DND-41 (cell line): ENCODE measurements around the gene MS4A6E.

Experiments used
- ATAC-seq: fragments of 200-7000 bp; cut with Tn5 transposase; 3 replicates; pipeline ENCODE4 v1.9.1; 2021; ENCODE audit warnings: low read depth; ENCODE audit not compliant: insufficient read depth
- DNase-seq: peaks from one replicate; pipeline ENCODE4 v3.0.0-alpha.2; 2020
- H2AFZ ChIP-seq: 2 replicates; pipeline ENCODE4 v1.6.0; 2012; ENCODE audit warnings: low read depth, low read length
- H3K27ac ChIP-seq: 2 replicates; pipeline ENCODE4 v1.5.1; 2012; ENCODE audit warnings: low read length, inconsistent platforms
- H3K27me3 ChIP-seq: fragments of 200-600 bp; sonication (generic); 2 replicates; pipeline ENCODE4 v1.6.0; 2012; ENCODE audit warnings: low read length, mild to moderate bottlenecking, inconsistent platforms; ENCODE audit not compliant: insufficient read depth, poor library complexity
- H3K36me3 ChIP-seq: 2 replicates; pipeline ENCODE4 v1.5.1; 2012; ENCODE audit warnings: low read length, inconsistent platforms; ENCODE audit not compliant: insufficient read depth
- H3K4me1 ChIP-seq: 2 replicates; pipeline ENCODE4 v1.5.1; 2012; ENCODE audit warnings: mild to moderate bottlenecking, low read length; ENCODE audit not compliant: insufficient read depth
- H3K4me2 ChIP-seq: 2 replicates; pipeline ENCODE4 v1.6.0; 2012; ENCODE audit warnings: mild to moderate bottlenecking, moderate library complexity, low read length, inconsistent platforms; ENCODE audit not compliant: insufficient read depth
- H3K4me3 ChIP-seq, 2 experiments: fragments of 200-600 bp in 1 of 2; shearing (Covaris generic) in 1 of 2; 2 replicates each; pipeline ENCODE4 v1.5.1; 2012 to 2016; ENCODE audit warnings: inconsistent platforms in 2 of 2, low read length in 2 of 2, mild to moderate bottlenecking in 2 of 2, low read depth in 1 of 2, moderate library complexity in 1 of 2
- H3K79me2 ChIP-seq: 2 replicates; pipeline ENCODE4 v1.6.0; 2012; ENCODE audit warnings: low read length, inconsistent platforms; ENCODE audit not compliant: insufficient read depth
- H3K9ac ChIP-seq: 2 replicates; pipeline ENCODE4 v1.6.0; 2012; ENCODE audit warnings: low read depth, mild to moderate bottlenecking, inconsistent platforms, low read length, moderate library complexity
- H3K9me3 ChIP-seq: 2 replicates; pipeline ENCODE4 v1.5.1; 2012; ENCODE audit warnings: low read length, moderate library complexity, mild to moderate bottlenecking, inconsistent platforms; ENCODE audit not compliant: insufficient read depth, severe bottlenecking
- H4K20me1 ChIP-seq: 2 replicates; pipeline ENCODE4 v1.6.0; 2012; ENCODE audit warnings: low read length; ENCODE audit not compliant: insufficient read depth
- CTCF ChIP-seq: IDR thresholded peaks from 2 replicates; pipeline ENCODE4 v1.5.1; 2012; ENCODE audit warnings: borderline replicate concordance, low read length, moderate library complexity, mild to moderate bottlenecking; ENCODE audit not compliant: poor library complexity, severe bottlenecking; ENCODE audit errors: extremely low read depth
- EZH2 ChIP-seq: IDR thresholded peaks from 3 replicates; pipeline ENCODE4 v1.6.1; 2012; ENCODE audit warnings: borderline replicate concordance, low read depth, mild to moderate bottlenecking, moderate library complexity, low read length, inconsistent platforms; ENCODE audit not compliant: severe bottlenecking

Gene MS4A6E

GRCh38 chr11:60371386-60371785, 44.3 kb downstream of the MS4A6E start:
- Histone ChIP-seq H3K4me1 (peaks cover 10% of the 10 kb centered on the region), H3K27ac (no peak overlapping the region), H4K20me1 (no peaks in the 10 kb centered on the region), H3K9me3 (no peaks in the 10 kb centered on the region), H2AFZ (no peak overlapping the region), H3K9ac (no peak overlapping the region), H3K79me2 (no peaks in the 10 kb centered on the region), H3K36me3 (no peaks in the 10 kb centered on the region), H3K4me3 (no peak overlapping the region), H3K27me3 (no peaks in the 10 kb centered on the region), H3K4me2 (no peak overlapping the region)
- DNase-seq = no peak
- no peak for TF ChIP-seq EZH2
- TF ChIP-seq CTCF = no peak
- ATAC-seq = no peak

- Histone ChIP-seq H3K4me1 (peaks cover 15% of the 10 kb centered on the region), H3K4me2 (no peak overlapping the region), H3K4me3 (no peak overlapping the region), H3K36me3 (no peaks in the 10 kb centered on the region), H3K79me2 (no peaks in the 10 kb centered on the region), H3K9me3 (no peaks in the 10 kb centered on the region), H3K27me3 (no peaks in the 10 kb centered on the region), H3K27ac (no peak overlapping the region), H3K9ac (no peak overlapping the region), H2AFZ (no peak overlapping the region), H4K20me1 (no peaks in the 10 kb centered on the region)
- DNase-seq (no peak), ATAC-seq (no peak)
- TF ChIP-seq EZH2 (no peak), CTCF (no peak)
Observed at GRCh38 chr11:60371854-60372253, 44.8 kb downstream of the MS4A6E start.

- no peaks in the 10 kb centered on the region for H3K27me3 ChIP-seq
- TF ChIP-seq CTCF (no peak), EZH2 (no peak)
Observed at GRCh38 chr11:60372767-60373166, 45.7 kb downstream of the MS4A6E start.

GRCh38 chr11:60375316-60375715, 48.3 kb downstream of the MS4A6E start:
- Histone ChIP-seq H3K4me1 (peaks cover 36% of the 10 kb centered on the region), H3K27ac (no peak overlapping the region), H3K9me3 (no peaks in the 10 kb centered on the region), H3K27me3 (no peaks in the 10 kb centered on the region), H3K4me3 (no peak overlapping the region), H3K4me2 (no peak overlapping the region), H2AFZ (no peak overlapping the region), H4K20me1 (no peaks in the 10 kb centered on the region), H3K36me3 (no peaks in the 10 kb centered on the region), H3K9ac (no peak overlapping the region), H3K79me2 (no peaks in the 10 kb centered on the region)
- TF ChIP-seq EZH2 (no peak), CTCF (no peak)
- no peak for ATAC-seq
- DNase-seq = no peak

More at GRCh38 chr11:60372767-60373166, 45.7 kb downstream of the MS4A6E start:
- H3K79me2 ChIP-seq = no peaks in the 10 kb centered on the region
- no peaks in the 10 kb centered on the region for H3K36me3 ChIP-seq
- ATAC-seq (no peak), DNase-seq (no peak)
- H3K9me3 ChIP-seq = no peaks in the 10 kb centered on the region
- no peak overlapping the region for H3K4me3 ChIP-seq
- no peak overlapping the region for H3K27ac ChIP-seq
- H3K4me1 ChIP-seq = peaks cover 23% of the 10 kb centered on the region
- no peak overlapping the region for H3K4me2 ChIP-seq
- no peak overlapping the region for H3K9ac ChIP-seq
- no peaks in the 10 kb centered on the region for H4K20me1 ChIP-seq
- H2AFZ ChIP-seq = no peak overlapping the region
